ENCODE results near the gene SYNJ2BP.

Gene SYNJ2BP

DNA sequence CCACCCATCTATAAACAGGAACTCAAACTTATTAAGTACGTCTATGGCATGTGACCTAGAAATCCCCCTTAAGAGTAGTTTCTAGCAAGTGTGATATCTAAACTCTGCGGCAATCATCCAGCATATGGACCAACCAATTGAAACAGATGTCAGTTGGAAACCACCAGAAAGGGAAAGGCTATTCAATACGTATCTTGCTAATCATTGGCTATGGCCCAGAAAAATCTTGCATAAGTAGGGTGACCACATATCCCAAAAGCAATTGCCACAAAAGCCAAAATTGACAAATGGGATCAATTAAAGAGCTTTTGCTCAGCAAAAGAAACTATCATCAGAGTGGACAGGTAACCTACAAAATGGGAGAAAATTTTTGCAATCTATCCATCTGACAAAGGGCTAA is 24.2 kb downstream of the SYNJ2BP start:
- no peak for DNase-seq (ENCODE audit: low read depth in 2 of 2, low spot score in 1 of 2)

DNA sequence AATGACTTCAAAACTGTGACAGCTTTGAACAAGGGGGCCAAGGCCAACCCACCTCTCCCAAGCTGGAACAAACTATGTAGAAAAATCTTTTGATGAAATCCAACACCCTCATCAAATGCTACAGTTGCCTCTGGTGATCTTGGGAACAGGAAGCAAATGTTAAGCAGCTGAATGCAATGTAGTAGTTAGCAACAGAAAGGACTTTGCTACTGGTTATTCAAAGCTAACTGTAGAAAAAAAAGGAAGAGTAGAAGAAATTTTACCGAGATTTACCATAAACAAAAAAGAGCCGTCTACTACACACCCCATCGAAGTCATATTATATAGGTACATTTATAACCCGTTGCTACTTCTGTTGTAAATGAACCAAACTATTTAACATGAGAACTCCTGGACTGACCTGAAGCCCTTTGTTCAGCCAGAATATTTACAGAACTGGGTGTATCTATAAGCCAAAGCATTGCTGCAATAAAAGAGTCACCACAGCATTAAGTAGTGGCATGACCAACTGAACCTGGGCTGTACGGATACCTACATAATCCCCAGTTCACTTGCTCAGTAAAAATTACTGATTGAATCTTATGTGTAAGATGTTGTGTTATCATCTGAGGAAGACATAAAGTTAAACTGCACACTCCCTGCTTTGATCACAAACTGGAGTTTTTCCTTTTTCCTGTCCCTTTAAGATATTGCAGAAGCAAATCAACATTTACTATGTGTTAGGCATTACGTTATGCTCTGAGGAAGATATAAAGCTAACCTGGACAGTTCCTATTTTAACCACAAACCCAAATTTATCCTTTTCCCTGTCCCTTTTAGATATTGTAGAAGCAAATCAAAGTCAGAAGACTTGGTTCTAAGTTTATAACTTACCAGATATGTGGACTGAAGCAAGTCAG is 25.1 kb downstream of the SYNJ2BP start:
- DNase-seq (ENCODE audit: low read depth in 2 of 2, low spot score in 1 of 2) = no peak

DNA sequence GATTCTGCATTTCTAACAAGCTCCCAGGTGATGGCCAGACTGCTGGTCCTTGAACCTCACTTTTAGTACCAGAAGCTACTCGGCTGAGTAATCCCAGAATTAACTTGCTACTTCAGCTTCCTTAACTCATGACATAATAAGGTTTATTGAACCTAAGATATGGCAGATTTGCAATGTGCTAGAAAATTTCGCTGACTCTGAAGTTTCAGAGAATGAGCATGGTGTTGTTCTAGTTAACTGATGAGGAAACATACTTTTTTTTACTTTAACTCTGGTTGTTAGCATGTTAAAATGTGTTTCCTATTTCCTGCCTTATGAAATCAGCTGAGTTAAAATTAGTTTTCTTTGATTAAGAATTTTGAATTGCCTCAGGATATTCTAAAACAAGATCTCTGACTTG is 34.4 kb downstream of the SYNJ2BP start:
- DNase-seq (ENCODE audit: low read depth in 2 of 2, low spot score in 1 of 2) = no peak

DNA sequence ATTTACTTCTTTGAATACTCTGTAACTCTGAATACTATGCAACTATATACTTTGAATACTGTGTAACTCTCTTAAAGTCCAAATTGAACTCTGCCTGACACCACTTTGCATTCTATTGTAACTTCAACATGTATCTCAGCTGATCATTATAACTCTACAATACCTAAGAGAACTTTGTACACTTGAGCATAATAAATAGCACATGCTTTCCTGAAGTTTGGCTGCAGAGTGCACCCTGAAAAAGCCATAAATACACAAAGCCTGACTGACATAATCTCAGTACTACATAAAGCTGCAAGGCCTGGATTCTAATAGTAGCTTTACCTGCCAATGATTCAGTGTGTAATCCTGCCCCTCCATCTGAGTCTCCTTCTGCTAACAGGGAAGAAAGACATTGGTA is 36.1 kb downstream of the SYNJ2BP start:
- no peak for DNase-seq (ENCODE audit: low read depth in 2 of 2, low spot score in 1 of 2)

DNA sequence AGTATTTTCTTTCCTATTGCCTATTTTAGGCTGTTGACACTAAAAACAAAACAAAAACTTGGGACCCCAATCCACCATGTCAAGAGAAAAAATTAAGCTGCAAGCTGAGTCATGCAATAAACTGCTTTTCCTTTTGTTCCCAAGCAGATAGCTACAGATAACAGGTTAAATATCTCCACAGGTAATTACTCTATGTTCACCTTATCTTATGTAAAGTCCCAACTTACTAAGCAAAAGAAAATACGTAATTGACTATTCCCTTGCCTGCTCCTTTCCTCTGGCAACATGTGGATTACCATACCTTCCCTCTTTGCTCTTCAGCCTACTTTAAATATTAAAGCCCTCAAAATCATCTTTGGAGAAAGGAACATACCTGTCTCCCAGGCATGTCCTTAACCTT is 38.2 kb downstream of the SYNJ2BP start:
- DNase-seq (ENCODE audit: low read depth in 2 of 2, low spot score in 1 of 2) = no peak

All from stimulated activated CD8-positive, alpha-beta memory T cell treated with anti-CD3 and anti-CD28 coated beads, Interleukin-4, amount 100 ng/mL, for 4 hours (primary cell).